Naive B cell (primary cell): Measurements from ENCODE around the gene TNNI3K. TPM values are rescaled to one million over a fixed set of nuclear protein-coding genes. Genes with fewer than 3 reads are reported as not detected.

ENCODE experiments used
- ATAC-seq, 2 donors: fragments of 150-1000 bp; cut with Tn5 transposase; 2 replicates each; pipeline ENCODE4 v1.10.0; 2021; ENCODE audit warnings: low read depth in 2 of 2, mild to moderate bottlenecking in 2 of 2, moderate library complexity in 2 of 2
- DNase-seq: peaks from one replicate; pipeline ENCODE4 v3.0.0; 2022
- H3K27ac Mint-ChIP-seq, 6 donors: one replicate each; pipeline ENCODE4 v1.8.0; 2020 to 2022; ENCODE audit warnings: mild to moderate bottlenecking in 6 of 6, mixed read lengths in 6 of 6, moderate library complexity in 5 of 6, inconsistent platforms in 2 of 6
- H3K27me3 Mint-ChIP-seq, 3 donors: one replicate each; pipeline ENCODE4 v1.8.0; 2021 to 2022; ENCODE audit warnings: mixed read lengths in 3 of 3, mild to moderate bottlenecking in 1 of 3
- H3K36me3 Mint-ChIP-seq, 2 donors: one replicate each; pipeline ENCODE4 v1.8.0; 2020 to 2022; ENCODE audit warnings: mixed read lengths in 2 of 2, inconsistent platforms in 1 of 2, mild to moderate bottlenecking in 1 of 2
- H3K4me1 Mint-ChIP-seq, 3 donors: one replicate each; pipeline ENCODE4 v1.8.0; 2020 to 2022; ENCODE audit warnings: mixed read lengths in 3 of 3, inconsistent platforms in 1 of 3, mild to moderate bottlenecking in 1 of 3, moderate library complexity in 1 of 3
- H3K4me3 Mint-ChIP-seq, 8 donors: one replicate each; pipeline ENCODE4 v1.8.0; 2020 to 2022; ENCODE audit warnings: mild to moderate bottlenecking in 8 of 8, mixed read lengths in 8 of 8, moderate library complexity in 8 of 8, inconsistent platforms in 2 of 8
- H3K9me3 Mint-ChIP-seq, 7 donors: one replicate each; pipeline ENCODE4 v1.8.0; 2020 to 2022; ENCODE audit warnings: mixed read lengths in 7 of 7, mild to moderate bottlenecking in 5 of 7, inconsistent platforms in 2 of 7, moderate library complexity in 1 of 7
- polyA plus RNA-seq, 6 donors: library from polyadenylated mRNA; unstranded; fragments of 300-500 nt; fragmentation: Illumina TruSeq; gene quantifications; one replicate each; pipeline ENCODE4 v1.2.3, GENCODE V29; 2021; ENCODE audit warnings: low read depth in 6 of 6

The TNNI3K gene
- polyA plus RNA-seq, 6 donors from 2014 or later, result 0.48 TPM; not detected in 5

GRCh38 chr1:74368335-74368734, 133.1 kb downstream of the TNNI3K start:
- Mint-ChIP-seq H3K27ac (no peak overlapping the region), H3K9me3 (peaks cover 0 to 4% (median 0%) of the 10 kb centered on the region in 7 donors), H3K4me3 (no peak overlapping the region), H3K4me1 (no peaks in the 10 kb centered on the region), H3K27me3 (no peaks in the 10 kb centered on the region), H3K36me3 (no peaks in the 10 kb centered on the region)
- ATAC-seq, result no peak
- DNase-seq, result no peak

GRCh38 chr1:74375376-74375775, 140.2 kb downstream of the TNNI3K start:
- Mint-ChIP-seq H3K36me3 (no peaks in the 10 kb centered on the region), H3K9me3 (peaks cover 0 to 1% (median 0%) of the 10 kb centered on the region in 7 donors), H3K4me1 (no peaks in the 10 kb centered on the region), H3K27ac (no peak overlapping the region), H3K27me3 (no peaks in the 10 kb centered on the region), H3K4me3 (no peak overlapping the region)
- DNase-seq (no peak), ATAC-seq (no peak)

GRCh38 chr1:74380252-74380651, 145.1 kb downstream of the TNNI3K start:
- Mint-ChIP-seq H3K27me3 (no peaks in the 10 kb centered on the region), H3K4me3 (no peak overlapping the region), H3K9me3 (peaks cover 0 to 4% (median 0%) of the 10 kb centered on the region in 7 donors), H3K36me3 (no peaks in the 10 kb centered on the region), H3K27ac (no peak overlapping the region), H3K4me1 (no peaks in the 10 kb centered on the region)
- DNase-seq (no peak), ATAC-seq (no peak)

- peaks cover 0 to 8% (median 0%) of the 10 kb centered on the region in 7 donors for H3K9me3 Mint-ChIP-seq
- H3K4me3 Mint-ChIP-seq, result no peak overlapping the region
- DNase-seq, result no peak
- no peaks in the 10 kb centered on the region for H3K4me1 Mint-ChIP-seq
- H3K27me3 Mint-ChIP-seq, result no peaks in the 10 kb centered on the region
- H3K27ac Mint-ChIP-seq, result no peak overlapping the region
- no peak for ATAC-seq
- H3K36me3 Mint-ChIP-seq, result no peaks in the 10 kb centered on the region
Observed at GRCh38 chr1:74388855-74389254, 153.7 kb downstream of the TNNI3K start.

- Mint-ChIP-seq H3K27ac (no peak overlapping the region), H3K4me3 (no peak overlapping the region), H3K4me1 (peaks cover 0 to 2% (median 0%) of the 10 kb centered on the region in 3 donors), H3K9me3 (peaks cover 0 to 6% (median 0%) of the 10 kb centered on the region in 7 donors), H3K36me3 (no peaks in the 10 kb centered on the region), H3K27me3 (no peaks in the 10 kb centered on the region)
- DNase-seq (no peak), ATAC-seq (no peak)
Observed at GRCh38 chr1:74392186-74392585, 157.0 kb downstream of the TNNI3K start.

GRCh38 chr1:74392840-74393239, 157.7 kb downstream of the TNNI3K start:
- Mint-ChIP-seq H3K27me3 (no peaks in the 10 kb centered on the region), H3K27ac (no peak overlapping the region), H3K9me3 (peaks cover 0 to 6% (median 0%) of the 10 kb centered on the region in 7 donors), H3K4me3 (no peak overlapping the region), H3K4me1 (peaks cover 0 to 2% (median 0%) of the 10 kb centered on the region in 3 donors), H3K36me3 (no peaks in the 10 kb centered on the region)
- ATAC-seq (no peak), DNase-seq (no peak)

GRCh38 chr1:74395571-74395970, 160.4 kb downstream of the TNNI3K start:
- ATAC-seq (no peak), DNase-seq (no peak)
- H3K4me1 Mint-ChIP-seq, result peaks cover 0 to 2% (median 0%) of the 10 kb centered on the region in 3 donors
- H3K27ac Mint-ChIP-seq, result no peak overlapping the region
- H3K4me3 Mint-ChIP-seq, result no peak overlapping the region
- no peaks in the 10 kb centered on the region for H3K36me3 Mint-ChIP-seq
- H3K9me3 Mint-ChIP-seq, result peaks cover 0 to 6% (median 0%) of the 10 kb centered on the region in 7 donors
- no peaks in the 10 kb centered on the region for H3K27me3 Mint-ChIP-seq

GRCh38 chr1:74396462-74396861, 161.3 kb downstream of the TNNI3K start:
- Mint-ChIP-seq H3K9me3 (peaks cover 0 to 6% (median 0%) of the 10 kb centered on the region in 7 donors), H3K27me3 (no peaks in the 10 kb centered on the region), H3K36me3 (no peaks in the 10 kb centered on the region), H3K4me3 (no peak overlapping the region), H3K27ac (no peak overlapping the region), H3K4me1 (peaks cover 0 to 2% (median 0%) of the 10 kb centered on the region in 3 donors)
- no peak for DNase-seq
- no peak for ATAC-seq

- Mint-ChIP-seq H3K27ac (no peak overlapping the region), H3K4me1 (peaks cover 0 to 2% (median 0%) of the 10 kb centered on the region in 3 donors)
- no peak for ATAC-seq
Observed at GRCh38 chr1:74396933-74397332, 161.7 kb downstream of the TNNI3K start.

GRCh38 chr1:74399249-74399648, 164.1 kb downstream of the TNNI3K start:
- ATAC-seq, result no peak
- H3K27ac Mint-ChIP-seq, result no peak overlapping the region
- H3K9me3 Mint-ChIP-seq, result peaks cover 0 to 3% (median 0%) of the 10 kb centered on the region in 7 donors
- H3K36me3 Mint-ChIP-seq, result no peaks in the 10 kb centered on the region
- no peak for DNase-seq
- no peak overlapping the region for H3K4me3 Mint-ChIP-seq
- H3K4me1 Mint-ChIP-seq, result peaks cover 0 to 2% (median 0%) of the 10 kb centered on the region in 3 donors
- no peaks in the 10 kb centered on the region for H3K27me3 Mint-ChIP-seq

More at GRCh38 chr1:74396933-74397332, 161.7 kb downstream of the TNNI3K start:
- no peaks in the 10 kb centered on the region for H3K27me3 Mint-ChIP-seq
- peaks cover 0 to 3% (median 0%) of the 10 kb centered on the region in 7 donors for H3K9me3 Mint-ChIP-seq
- H3K4me3 Mint-ChIP-seq, result no peak overlapping the region
- no peak for DNase-seq
- no peaks in the 10 kb centered on the region for H3K36me3 Mint-ChIP-seq

- DNase-seq (no peak), ATAC-seq (no peak)
- Mint-ChIP-seq H3K9me3 (peaks cover 0 to 2% (median 0%) of the 10 kb centered on the region in 7 donors), H3K4me1 (no peaks in the 10 kb centered on the region), H3K27ac (no peak overlapping the region), H3K4me3 (no peak overlapping the region), H3K36me3 (no peaks in the 10 kb centered on the region), H3K27me3 (no peaks in the 10 kb centered on the region)
Observed at GRCh38 chr1:74402873-74403272, 167.7 kb downstream of the TNNI3K start.

- ATAC-seq (no peak), DNase-seq (no peak)
- H3K4me1 Mint-ChIP-seq, result no peaks in the 10 kb centered on the region
- H3K4me3 Mint-ChIP-seq, result no peak overlapping the region
- peaks cover 0 to 2% (median 0%) of the 10 kb centered on the region in 7 donors for H3K9me3 Mint-ChIP-seq
- no peak overlapping the region for H3K27ac Mint-ChIP-seq
- H3K36me3 Mint-ChIP-seq, result no peaks in the 10 kb centered on the region
- no peaks in the 10 kb centered on the region for H3K27me3 Mint-ChIP-seq
Observed at GRCh38 chr1:74403606-74404005, 168.4 kb downstream of the TNNI3K start.

- DNase-seq (no peak), ATAC-seq (no peak)
- Mint-ChIP-seq H3K27ac (no peak overlapping the region), H3K27me3 (no peaks in the 10 kb centered on the region), H3K9me3 (peaks cover 0 to 2% (median 0%) of the 10 kb centered on the region in 7 donors), H3K4me1 (no peaks in the 10 kb centered on the region), H3K36me3 (no peaks in the 10 kb centered on the region), H3K4me3 (no peak overlapping the region)
Observed at GRCh38 chr1:74406759-74407158, 171.6 kb downstream of the TNNI3K start.

GRCh38 chr1:74407902-74408301, 172.7 kb downstream of the TNNI3K start:
- no peaks in the 10 kb centered on the region for H3K4me1 Mint-ChIP-seq
- H3K4me3 Mint-ChIP-seq, result no peak overlapping the region
- H3K27ac Mint-ChIP-seq, result no peak overlapping the region
- peaks cover 0 to 2% (median 0%) of the 10 kb centered on the region in 7 donors for H3K9me3 Mint-ChIP-seq
- ATAC-seq, result no peak
- no peak for DNase-seq
- no peaks in the 10 kb centered on the region for H3K36me3 Mint-ChIP-seq
- H3K27me3 Mint-ChIP-seq, result no peaks in the 10 kb centered on the region

GRCh38 chr1:74412244-74412643, 177.1 kb downstream of the TNNI3K start:
- H3K27me3 Mint-ChIP-seq, result no peaks in the 10 kb centered on the region
- no peaks in the 10 kb centered on the region for H3K36me3 Mint-ChIP-seq
- peaks cover 0 to 3% (median 0%) of the 10 kb centered on the region in 7 donors for H3K9me3 Mint-ChIP-seq
- no peak overlapping the region for H3K4me3 Mint-ChIP-seq
- H3K27ac Mint-ChIP-seq, result no peak overlapping the region
- ATAC-seq (no peak), DNase-seq (no peak)
- no peaks in the 10 kb centered on the region for H3K4me1 Mint-ChIP-seq
